Loucy (cell line): ENCODE measurements around the gene IQSEC2.

ENCODE experiments used
- EZH2phosphoT487 ChIP-seq: fragments of 200-600 bp; IDR thresholded peaks from 2 replicates; pipeline ENCODE4 v1.6.1; 2018; ENCODE audit warnings: antibody characterized with exemption, mild to moderate bottlenecking, moderate library complexity, borderline replicate concordance
- TF ChIP-seq, protein P1 (sequence below): fragments of 200-600 bp; sonication (generic); conservative IDR thresholded peaks from 2 replicates; pipeline ENCODE4 v1.5.1; 2014; ENCODE audit warnings: mild to moderate bottlenecking, antibody characterized with exemption, low read length

DNA sequence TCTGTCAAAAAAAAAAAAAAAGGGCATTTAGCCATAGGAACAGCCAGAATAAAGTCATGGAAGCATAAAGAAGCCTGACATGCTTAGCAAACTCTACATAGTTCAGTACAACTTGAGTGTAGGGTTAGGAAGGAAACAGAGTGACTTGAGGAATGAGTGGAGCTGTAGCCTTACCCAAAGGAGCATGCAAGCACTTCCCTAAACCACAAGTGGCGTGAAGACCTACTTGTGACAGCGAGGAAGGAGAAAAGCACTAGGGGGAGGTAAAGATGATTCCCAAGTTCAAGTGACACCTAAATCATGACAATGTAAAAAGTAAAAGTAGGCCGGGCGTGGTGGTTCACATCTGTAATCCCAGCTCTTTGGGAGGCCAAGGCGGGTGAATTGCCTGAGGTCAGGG lies 21.8 kb upstream of the IQSEC2 start:
- TF ChIP-seq, protein P1, sequence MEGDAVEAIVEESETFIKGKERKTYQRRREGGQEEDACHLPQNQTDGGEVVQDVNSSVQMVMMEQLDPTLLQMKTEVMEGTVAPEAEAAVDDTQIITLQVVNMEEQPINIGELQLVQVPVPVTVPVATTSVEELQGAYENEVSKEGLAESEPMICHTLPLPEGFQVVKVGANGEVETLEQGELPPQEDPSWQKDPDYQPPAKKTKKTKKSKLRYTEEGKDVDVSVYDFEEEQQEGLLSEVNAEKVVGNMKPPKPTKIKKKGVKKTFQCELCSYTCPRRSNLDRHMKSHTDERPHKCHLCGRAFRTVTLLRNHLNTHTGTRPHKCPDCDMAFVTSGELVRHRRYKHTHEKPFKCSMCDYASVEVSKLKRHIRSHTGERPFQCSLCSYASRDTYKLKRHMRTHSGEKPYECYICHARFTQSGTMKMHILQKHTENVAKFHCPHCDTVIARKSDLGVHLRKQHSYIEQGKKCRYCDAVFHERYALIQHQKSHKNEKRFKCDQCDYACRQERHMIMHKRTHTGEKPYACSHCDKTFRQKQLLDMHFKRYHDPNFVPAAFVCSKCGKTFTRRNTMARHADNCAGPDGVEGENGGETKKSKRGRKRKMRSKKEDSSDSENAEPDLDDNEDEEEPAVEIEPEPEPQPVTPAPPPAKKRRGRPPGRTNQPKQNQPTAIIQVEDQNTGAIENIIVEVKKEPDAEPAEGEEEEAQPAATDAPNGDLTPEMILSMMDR = no peak
- no peak for TF ChIP-seq EZH2phosphoT487
